ENCODE data around the gene RHOB.
A peak's percentile ranks its signal among the peaks of the same experiment; 100 is the strongest.

DNA sequence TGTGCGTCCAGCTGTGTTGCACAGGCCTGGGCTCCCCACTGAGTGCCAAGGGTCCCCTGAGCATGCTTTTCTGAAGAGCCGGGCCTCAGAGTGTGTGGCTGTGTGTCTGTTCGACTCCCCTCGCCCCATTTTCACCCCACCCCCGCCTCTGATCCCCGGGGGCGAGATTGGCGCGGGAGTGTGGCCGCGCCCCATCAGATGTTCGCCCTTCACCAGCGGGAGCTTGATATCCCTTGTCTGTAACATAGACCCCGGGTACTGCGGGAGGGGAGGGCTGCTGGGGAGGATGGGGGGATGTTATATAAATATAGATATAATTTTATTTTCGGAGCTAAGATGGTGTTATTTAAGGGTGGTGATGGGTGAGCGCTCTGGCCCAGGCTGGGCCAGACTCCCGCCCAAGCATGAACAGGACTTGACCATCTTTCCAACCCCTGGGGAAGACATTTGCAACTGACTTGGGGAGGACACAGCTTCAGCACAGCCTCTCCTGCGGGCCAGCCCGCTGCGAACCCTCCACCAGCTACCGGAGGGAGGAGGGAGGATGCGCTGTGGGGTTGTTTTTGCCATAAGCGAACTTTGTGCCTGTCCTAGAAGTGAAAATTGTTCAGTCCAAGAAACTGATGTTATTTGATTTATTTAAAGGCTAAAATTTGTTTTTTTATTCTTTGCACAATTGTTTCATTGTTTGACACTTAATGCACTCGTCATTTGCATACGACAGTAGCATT lies 1.5 kb downstream of the RHOB start:
- TF ChIP-seq, protein P1, sequence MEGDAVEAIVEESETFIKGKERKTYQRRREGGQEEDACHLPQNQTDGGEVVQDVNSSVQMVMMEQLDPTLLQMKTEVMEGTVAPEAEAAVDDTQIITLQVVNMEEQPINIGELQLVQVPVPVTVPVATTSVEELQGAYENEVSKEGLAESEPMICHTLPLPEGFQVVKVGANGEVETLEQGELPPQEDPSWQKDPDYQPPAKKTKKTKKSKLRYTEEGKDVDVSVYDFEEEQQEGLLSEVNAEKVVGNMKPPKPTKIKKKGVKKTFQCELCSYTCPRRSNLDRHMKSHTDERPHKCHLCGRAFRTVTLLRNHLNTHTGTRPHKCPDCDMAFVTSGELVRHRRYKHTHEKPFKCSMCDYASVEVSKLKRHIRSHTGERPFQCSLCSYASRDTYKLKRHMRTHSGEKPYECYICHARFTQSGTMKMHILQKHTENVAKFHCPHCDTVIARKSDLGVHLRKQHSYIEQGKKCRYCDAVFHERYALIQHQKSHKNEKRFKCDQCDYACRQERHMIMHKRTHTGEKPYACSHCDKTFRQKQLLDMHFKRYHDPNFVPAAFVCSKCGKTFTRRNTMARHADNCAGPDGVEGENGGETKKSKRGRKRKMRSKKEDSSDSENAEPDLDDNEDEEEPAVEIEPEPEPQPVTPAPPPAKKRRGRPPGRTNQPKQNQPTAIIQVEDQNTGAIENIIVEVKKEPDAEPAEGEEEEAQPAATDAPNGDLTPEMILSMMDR (IDR thresholded peaks at IDR 0.05), result no peak
- TF ChIP-seq POLR2A (IDR thresholded peaks at IDR 0.05), result peak in 1 of 3 donors; percentile 18

All from body of pancreas (tissue), 4 donors.